HT-29 (cell line): Measurements from ENCODE around the gene DHX34. TPM values are rescaled to one million over a fixed set of nuclear protein-coding genes. Genes with fewer than 3 reads are reported as not detected.
"Not testable (repeated sequence)": the region's sequence is repeated elsewhere in the genome, so short reads cannot be mapped to it uniquely, and the experiment has no call there.

Experiments
- DNase-seq: peaks from one replicate; pipeline ENCODE4 v3.0.0-alpha.2; 2015; ENCODE audit warnings: low spot score
- total RNA-seq: library from RNA; depleted of rRNA; stranded (reverse); fragments of >200 nt; shearing (Covaris generic); gene quantifications from 2 replicates; pipeline ENCODE4 v1.2.3, GENCODE V29; 2014; rRNA removed

The DHX34 gene, protein sequence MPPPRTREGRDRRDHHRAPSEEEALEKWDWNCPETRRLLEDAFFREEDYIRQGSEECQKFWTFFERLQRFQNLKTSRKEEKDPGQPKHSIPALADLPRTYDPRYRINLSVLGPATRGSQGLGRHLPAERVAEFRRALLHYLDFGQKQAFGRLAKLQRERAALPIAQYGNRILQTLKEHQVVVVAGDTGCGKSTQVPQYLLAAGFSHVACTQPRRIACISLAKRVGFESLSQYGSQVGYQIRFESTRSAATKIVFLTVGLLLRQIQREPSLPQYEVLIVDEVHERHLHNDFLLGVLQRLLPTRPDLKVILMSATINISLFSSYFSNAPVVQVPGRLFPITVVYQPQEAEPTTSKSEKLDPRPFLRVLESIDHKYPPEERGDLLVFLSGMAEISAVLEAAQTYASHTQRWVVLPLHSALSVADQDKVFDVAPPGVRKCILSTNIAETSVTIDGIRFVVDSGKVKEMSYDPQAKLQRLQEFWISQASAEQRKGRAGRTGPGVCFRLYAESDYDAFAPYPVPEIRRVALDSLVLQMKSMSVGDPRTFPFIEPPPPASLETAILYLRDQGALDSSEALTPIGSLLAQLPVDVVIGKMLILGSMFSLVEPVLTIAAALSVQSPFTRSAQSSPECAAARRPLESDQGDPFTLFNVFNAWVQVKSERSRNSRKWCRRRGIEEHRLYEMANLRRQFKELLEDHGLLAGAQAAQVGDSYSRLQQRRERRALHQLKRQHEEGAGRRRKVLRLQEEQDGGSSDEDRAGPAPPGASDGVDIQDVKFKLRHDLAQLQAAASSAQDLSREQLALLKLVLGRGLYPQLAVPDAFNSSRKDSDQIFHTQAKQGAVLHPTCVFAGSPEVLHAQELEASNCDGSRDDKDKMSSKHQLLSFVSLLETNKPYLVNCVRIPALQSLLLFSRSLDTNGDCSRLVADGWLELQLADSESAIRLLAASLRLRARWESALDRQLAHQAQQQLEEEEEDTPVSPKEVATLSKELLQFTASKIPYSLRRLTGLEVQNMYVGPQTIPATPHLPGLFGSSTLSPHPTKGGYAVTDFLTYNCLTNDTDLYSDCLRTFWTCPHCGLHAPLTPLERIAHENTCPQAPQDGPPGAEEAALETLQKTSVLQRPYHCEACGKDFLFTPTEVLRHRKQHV
- 85.4 and 88.4 TPM in 2 replicates for total RNA-seq

DNA sequence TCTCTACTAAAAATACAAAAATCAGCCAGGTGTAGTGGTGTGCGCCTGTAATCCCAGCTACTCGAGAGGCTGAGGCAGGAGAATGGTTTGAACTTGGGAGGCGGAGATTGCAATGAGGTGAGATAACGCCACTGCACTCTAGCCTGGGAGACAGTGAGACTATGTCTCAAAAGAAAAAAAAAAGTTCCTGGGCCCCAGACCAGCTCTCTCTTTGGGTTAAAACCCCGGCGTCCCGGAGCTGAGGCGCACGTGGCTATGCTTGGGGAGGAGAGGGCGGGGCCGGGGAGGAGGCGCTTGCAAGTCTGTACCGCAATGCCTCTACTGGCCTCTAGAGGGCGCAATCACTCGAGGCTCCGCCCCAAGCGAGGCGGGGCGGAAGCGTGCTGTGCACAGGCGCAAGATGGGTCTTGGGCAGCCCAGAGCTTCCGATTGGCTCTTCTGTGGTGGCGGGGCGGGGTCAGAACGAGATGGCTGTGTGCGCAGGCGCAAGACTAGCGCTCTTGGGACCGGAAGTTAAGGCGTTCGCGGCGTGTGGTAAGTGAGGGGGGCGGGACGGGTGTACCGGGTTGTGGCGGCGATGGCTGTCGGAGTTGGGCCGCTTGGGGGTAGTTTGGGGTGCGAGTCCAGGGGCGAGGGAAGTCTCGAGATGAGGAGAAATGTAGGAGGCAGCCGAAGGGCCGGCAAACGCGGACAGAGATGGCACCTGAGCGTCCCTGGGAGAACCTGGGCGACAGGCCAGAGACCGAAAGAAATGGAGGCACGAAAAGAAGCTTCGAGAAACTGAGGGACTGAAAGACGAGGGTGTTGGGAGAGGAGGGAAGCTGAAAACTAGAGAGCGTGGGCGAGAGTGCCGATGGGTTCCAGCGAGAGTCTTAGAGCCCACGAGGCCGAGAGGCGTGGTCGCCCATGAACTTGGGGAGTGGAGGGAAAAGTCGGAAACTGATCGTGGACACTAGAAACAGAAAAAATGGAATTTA, at the start of gene DHX34:
TSS of gene DHX34 (plus strand) at position 497 of the 977 bp plus-strand sequence. CDS start 3,716 bp downstream, outside the sequence.
- DNase-seq, result peak; percentile 100

DNA sequence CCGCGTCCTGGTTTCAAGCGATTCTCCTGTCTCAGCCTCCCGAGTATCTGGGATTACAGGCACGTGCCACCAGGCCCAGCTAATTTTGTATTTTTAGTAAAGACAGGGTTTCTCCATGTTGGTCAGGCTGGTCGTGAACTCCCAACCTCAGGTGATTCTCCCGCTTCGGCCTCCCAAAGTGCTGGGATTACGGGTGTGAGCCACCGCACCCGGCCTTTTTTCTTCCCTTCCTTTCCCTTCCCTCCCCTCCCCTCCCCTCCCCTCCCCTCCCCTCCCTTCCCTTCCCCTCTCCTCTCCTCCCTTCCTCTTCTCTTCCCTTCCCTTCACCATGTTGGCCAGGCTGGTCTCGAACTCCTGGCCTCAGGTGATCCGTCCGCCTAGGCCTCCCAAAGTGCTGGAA, 48.2 kb upstream of the DHX34 start:
- not testable (repeated sequence) for DNase-seq

DNA sequence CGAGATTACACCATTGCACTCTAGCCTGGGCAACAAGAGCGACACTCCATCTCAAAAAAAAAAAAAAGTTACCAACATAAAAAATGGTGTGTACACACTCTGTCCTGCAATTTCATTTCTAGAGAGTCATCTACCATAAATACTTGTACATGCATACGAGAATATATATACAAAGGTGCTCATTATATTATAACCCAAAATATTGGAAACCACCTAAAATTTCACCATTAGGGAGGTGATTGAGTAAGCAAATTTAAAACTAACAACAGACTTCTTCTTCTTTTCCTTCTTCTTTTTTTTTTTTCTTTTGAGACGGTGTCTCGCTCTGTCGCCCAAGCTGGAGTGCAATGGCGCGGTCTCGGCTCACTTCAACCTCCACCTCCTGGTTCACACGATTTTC, 46.9 kb upstream of the DHX34 start:
- no peak for DNase-seq

DNA sequence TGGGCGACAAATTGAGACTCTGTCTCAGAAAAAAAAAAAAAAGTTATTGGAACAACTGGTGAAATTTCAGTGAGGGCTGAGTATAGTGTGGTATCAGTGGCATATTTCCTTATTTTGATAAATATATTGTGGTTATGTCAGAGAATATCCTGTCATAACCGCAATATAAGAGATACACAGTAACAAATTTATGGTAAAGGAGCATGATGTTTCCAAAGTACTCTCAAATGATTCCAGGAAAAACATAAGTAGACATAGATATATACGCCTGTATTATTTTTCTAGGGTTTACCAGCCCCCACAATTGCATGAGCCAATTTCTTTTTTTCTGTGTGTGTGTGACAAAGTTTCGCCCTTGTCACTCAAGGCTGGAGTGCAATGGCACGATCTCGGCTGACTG, 45.1 kb upstream of the DHX34 start:
- DNase-seq, result no peak

DNA sequence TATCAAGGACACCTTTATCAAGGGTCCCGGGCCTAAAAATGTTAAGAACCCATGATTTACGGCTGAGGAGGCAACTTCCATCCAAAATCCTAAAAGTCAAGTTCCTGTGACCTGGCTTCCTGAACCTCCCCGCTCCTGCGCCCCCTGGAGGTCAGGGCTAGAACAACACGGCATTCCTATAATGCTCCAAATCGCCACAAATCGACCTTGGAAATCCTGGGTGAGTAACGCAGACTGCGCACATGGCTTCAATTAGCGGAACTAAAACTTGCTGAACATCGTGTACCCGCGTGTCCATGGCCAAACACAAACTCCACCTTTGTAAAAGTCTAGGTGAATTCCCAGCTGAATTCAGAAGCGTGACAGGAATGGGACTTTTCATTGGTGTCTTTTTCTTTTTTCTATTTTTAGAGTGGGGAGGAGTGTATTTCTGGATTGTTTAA, 43.8 kb upstream of the DHX34 start:
- peak; percentile 94 for DNase-seq

DNA sequence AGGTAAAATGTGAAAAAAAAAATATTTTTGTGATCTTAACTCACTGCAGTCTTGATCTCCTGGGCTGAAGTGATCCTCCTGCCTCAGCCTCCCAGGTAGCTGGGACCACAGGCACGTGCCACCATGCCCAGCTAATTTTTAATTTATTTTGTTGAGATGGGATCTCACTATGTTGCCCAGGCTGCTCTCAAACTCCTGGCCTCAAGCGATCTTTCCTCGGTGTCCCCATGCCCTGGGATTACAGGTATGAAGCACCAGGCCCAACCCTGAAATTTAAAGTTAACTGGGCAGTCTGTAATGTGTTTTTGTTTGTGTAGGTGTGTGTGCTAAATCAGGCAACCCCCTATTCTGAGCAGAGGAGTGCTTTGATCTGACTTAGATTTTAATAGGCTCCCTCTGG, 42.8 kb upstream of the DHX34 start:
- no peak for DNase-seq

DNA sequence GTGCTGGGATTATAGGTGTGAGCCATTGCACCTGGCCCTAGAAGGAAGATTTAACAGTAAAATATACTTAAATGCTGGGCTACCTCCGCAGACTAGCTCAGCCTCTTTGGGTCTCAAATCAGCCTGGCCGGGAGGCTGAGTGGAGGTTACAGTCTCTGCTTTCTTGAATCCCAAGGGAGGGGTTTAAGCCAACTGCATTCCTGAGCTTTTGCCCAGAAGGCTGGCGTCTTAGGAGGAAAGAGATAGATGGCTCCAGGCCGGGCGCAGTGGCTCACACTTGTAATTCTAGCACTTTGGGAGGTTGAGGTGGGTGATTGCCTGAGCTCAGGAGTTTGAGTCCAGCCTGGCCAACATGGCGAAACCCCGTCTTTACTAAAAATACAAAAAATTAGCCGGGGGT, 40.1 kb upstream of the DHX34 start:
- no peak for DNase-seq

DNA sequence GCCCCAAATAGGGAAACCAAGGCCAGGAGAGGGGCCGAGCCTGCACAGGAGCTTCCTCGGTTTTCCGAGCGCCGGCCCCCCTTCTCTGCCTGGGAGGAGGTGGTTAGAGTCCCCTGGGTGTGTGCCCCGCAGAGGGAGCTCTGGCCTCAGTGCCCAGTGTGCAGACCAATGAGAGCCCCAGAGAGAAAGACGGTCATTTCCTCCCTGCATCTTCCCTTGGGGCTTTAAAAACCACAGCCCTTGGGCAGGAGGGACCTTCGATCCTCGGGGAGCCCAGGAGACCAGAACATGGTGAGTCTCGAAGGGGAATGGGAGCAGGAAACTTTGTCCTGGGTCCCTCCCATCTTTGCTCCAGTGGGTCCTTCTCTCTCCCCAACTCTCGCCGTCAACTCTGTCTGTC, 39.5 kb upstream of the DHX34 start, which contains the start of gene C5AR1:
TSS of gene C5AR1 (plus strand) at position 254 of the 400 bp plus-strand sequence. CDS start at position 289, 35 bp downstream.
- DNase-seq, result no peak

DNA sequence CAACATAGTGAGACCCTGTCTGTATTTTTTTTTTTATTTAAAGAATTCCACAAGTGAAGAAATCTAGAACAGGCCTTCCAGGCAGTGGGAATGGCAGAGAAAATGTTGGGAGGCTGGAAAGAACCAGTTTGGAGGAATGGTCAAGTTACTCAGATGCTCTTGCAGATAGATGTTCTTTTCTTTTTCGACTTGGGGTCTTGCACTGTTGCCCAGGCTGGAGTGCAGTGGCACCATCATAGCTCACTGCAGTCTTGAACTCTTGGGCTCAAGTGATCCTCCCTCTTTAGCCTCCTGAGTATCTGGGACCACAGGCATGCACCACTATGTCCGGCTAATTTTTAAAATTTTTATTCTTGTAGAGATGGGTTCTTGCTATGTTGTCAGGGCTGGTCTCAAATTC, 38.8 kb upstream of the DHX34 start:
- DNase-seq, result no peak

DNA sequence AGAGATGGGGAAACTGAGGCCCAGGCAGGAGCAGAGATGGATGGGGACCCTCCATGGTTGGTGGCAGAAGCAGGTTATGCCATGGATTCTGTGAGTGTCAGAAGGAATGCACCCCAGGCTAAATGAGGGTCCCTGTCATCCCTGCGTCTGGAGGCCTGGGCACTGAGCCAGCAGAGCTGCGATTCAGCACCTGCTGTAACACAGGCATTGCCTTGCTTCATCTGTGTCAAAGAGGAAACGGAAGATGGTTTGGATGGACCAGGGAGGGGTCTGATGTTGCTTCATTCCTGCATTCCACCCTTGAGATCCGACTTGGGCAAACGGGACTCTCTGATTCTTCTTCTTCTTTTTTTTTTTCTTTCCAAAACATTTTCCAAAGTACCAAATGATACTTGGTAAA, 38.3 kb upstream of the DHX34 start:
- no peak for DNase-seq

DNA sequence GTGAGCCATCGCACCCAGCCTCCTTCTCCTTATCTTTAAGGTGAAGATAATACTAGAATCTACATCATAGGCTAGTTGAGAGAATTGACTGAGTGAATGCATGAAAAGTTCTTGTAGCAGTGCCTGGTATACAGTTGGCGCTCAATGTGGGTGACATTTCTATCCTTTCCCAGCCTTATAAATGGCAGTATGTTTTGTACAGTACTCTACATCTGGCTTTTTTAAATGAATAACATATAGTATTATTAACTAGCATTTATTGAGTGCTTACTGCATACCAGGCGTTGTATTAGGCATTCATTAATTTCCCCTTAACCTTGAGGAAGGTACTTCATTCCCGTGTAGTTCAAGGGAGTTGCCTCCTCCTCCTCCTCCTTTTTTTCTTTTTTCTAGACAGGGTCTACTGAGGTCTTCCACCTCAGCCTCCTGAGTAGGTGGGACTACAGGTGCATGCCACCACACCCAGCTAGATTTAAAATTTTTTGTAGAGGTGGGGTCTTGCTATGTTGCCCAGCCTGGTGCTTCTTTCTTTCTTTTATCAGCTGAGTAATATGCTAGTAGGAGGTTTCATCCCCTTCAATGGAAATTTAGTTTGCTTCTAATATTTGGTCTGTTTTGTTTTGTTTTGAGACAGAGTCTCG, 36.6 kb upstream of the DHX34 start:
- DNase-seq, result no peak

DNA sequence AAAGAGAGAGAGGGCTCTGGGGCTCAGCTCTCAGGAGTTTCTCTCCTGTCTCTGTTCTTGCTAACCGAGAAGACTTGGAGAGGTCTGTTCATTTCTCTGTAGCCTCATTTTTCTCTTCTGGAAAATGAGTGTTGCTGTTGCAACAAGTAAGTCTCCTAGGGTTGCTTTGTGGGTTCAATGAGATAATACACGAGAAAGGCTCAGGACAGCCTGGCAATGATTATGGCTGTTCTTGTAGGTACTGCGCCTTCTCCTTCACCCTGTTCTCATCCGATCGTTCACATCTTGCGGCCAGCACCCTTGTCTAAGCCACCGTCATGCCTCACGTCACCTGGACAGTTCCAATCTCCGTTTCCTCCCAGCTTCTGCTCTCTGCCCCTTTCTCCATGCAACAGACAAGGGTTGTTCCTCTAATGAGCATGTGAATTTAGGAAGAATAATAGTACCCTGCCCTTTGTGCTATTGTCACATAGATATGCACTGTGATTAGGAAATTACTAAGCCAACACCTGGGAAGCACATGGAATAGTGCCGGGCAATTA, 35.3 kb upstream of the DHX34 start:
- DNase-seq, result no peak

DNA sequence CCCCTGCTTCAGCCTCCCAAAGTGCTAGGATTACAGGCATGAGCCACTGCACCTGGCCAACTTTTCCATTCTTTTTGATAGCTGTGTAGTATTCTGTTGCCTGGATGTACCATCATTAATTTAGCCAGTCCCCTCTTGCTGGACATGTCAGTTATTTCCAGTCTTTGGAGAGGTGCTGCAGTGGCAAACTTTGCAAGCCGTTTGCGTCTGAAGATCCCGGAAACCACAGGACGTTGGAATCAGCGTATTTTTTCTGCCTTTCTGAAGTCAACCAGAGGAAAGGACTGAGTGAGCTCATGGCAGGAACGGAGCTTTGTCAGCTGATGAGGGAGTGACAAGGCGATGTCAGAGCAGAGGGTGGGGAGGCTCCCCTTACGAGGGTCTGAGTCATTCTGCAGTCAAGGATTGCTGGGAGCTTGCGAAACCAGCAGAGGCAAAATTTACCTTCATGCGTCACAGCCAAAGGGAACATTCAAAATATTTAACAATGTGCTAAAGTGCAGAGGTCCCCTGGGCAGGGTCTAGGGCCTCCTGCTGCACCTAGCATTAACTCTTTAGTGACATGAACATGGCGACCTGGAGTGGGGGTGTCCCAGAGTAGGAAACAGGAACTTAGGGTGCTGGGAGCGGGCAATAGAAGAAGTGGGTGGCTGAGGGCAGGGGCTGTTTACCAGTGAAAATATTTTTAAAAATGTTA, 33.8 kb upstream of the DHX34 start:
- DNase-seq, result peak; percentile 63

DNA sequence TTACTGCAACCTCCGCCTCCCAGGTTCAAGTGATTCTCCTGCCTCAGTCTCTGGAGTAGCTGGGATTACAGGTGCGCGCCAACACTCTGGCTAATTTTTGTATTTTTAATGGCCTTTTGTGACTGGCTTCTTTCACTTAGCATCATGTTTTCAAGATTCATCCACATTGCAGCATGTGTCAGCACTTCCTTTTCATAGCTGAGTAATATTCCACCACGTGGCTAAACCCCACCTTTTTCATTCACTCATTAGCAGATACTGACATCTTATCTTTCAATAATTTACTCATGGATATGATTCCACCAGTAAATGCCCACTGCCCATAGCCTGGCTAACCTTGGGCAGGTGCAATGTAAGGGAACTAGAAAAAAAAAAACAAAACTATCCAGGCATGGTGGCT, 32.6 kb upstream of the DHX34 start:
- no peak for DNase-seq

DNA sequence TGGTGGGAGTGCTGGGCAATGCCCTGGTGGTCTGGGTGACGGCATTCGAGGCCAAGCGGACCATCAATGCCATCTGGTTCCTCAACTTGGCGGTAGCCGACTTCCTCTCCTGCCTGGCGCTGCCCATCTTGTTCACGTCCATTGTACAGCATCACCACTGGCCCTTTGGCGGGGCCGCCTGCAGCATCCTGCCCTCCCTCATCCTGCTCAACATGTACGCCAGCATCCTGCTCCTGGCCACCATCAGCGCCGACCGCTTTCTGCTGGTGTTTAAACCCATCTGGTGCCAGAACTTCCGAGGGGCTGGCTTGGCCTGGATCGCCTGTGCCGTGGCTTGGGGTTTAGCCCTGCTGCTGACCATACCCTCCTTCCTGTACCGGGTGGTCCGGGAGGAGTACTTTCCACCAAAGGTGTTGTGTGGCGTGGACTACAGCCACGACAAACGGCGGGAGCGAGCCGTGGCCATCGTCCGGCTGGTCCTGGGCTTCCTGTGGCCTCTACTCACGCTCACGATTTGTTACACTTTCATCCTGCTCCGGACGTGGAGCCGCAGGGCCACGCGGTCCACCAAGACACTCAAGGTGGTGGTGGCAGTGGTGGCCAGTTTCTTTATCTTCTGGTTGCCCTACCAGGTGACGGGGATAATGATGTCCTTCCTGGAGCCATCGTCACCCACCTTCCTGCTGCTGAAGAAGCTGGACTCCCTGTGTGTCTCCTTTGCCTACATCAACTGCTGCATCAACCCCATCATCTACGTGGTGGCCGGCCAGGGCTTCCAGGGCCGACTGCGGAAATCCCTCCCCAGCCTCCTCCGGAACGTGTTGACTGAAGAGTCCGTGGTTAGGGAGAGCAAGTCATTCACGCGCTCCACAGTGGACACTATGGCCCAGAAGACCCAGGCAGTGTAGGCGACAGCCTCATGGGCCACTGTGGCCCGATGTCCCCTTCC, 28.9 kb upstream of the DHX34 start:
- no peak for DNase-seq

DNA sequence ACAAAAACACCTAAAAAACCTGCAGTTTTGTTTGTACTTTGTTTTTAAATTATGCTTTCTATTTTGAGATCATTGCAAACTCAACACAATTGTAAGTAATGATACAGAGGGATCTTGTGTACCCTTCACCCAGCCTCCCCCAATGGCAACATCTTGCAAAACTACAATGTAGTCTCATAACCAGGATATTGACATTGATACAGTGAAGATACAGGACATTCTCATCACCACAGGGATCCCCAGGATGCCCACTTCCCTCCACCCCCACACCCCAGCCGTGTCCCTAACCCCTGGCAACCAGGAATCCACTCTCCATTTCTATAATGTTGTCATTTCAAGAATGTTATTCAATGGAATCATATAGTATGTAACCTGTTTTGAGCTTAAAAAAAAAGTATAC, 27.5 kb upstream of the DHX34 start:
- DNase-seq, result no peak

DNA sequence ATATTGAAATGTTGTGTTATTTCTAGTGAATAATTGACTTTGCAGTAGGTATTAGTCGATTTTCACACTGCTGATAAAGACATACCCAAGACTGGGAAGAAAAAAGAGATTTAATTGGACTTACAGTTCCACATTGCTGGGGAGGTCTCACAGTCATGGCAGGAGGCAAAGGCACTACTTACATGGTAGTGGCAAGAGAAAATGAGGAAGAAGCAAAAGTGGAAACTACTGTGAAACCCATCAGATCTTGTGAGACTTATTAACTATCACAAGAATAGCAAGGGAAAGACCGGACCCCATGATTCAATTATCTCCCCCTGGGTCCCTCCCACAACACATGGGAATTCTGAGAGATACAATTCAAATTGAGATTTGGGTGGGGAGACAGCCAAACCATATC, 27.1 kb upstream of the DHX34 start:
- no peak for DNase-seq

DNA sequence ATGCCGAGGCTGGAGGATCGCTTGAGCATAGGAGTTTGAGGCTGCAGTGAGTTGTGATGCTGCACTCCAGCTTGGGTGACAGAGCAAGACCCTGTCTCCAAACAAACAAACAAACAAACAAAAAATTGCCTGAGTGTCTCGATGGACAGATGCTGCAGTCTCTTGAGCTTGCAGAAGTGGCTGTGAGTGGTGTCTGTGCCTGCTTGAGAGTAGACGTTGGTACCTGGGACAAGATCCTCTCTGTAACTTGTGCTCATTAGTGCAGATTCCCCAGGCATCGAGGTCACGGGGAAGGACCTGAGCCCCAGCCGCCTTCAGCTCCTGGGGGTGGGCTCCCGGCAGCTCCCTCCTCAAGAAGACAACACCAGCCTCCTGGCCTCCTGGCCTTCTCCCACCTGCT, 25.7 kb upstream of the DHX34 start:
- no peak for DNase-seq
